Testis (tissue), 2 donors: ENCODE results near the gene GUCY1A1.

Source experiments
- CTCF ChIP-seq, 3 experiments: fragments of 450-650 bp in 2 of 3; fragments of 200-600 bp in 1 of 3; sonication (generic) in 1 of 3; IDR thresholded peaks; one replicate each; pipeline ENCODE4 v1.5.1; 2016 to 2019; ENCODE audit warnings: antibody characterized with exemption in 3 of 3, mild to moderate bottlenecking in 2 of 3, moderate library complexity in 1 of 3
- POLR2A ChIP-seq: fragments of 450-650 bp; IDR thresholded peaks from one replicate; pipeline ENCODE4 v1.6.1; 2017; ENCODE audit warnings: antibody characterized with exemption, mild to moderate bottlenecking, moderate library complexity

- TF ChIP-seq CTCF (IDR thresholded peaks at IDR 0.05) (no peak), POLR2A (no peak)
These were observed 8.5 kb upstream of the GUCY1A1 start for GRCh38 chr4:155657985-155658680.
